ENCODE measurements around the gene CD177.
"Not testable (repeated sequence)": the region's sequence is repeated elsewhere in the genome, so short reads cannot be mapped to it uniquely, and the experiment has no call there.

Gene CD177

GRCh38 chr19:43340101-43340500 lies 13.4 kb upstream of the CD177 start:
- not testable (repeated sequence) for H3K4me3 ChIP-seq (ENCODE audit: insufficient read depth, low read length, poor library complexity, severe bottlenecking); H3K9me3 ChIP-seq (ENCODE audit: insufficient read depth, low read length); H3K9me2 ChIP-seq (replicated peaks; ENCODE audit: insufficient read depth, low read length); H2AFZ ChIP-seq (ENCODE audit: low read depth, low read length, severe bottlenecking); H3K9ac ChIP-seq (ENCODE audit: low read length); H4K20me1 ChIP-seq (ENCODE audit: low read depth, low read length); H3K36me3 ChIP-seq (ENCODE audit: low read length); H3F3A ChIP-seq (ENCODE audit: insufficient read depth); H3K79me2 ChIP-seq (ENCODE audit: insufficient read depth, low read length); H3K27me3 ChIP-seq (ENCODE audit: low read length); H3K4me2 ChIP-seq (ENCODE audit: low read depth, low read length, poor library complexity, severe bottlenecking); H3K27ac ChIP-seq (ENCODE audit: low read depth, low read length)

- not testable (repeated sequence) for H3K9me3 ChIP-seq (ENCODE audit: insufficient read depth, low read length); H3K36me3 ChIP-seq (ENCODE audit: low read length); H3K4me3 ChIP-seq (ENCODE audit: insufficient read depth, low read length, poor library complexity, severe bottlenecking); H3F3A ChIP-seq (ENCODE audit: insufficient read depth); H4K20me1 ChIP-seq (ENCODE audit: low read depth, low read length); H3K9me2 ChIP-seq (replicated peaks; ENCODE audit: insufficient read depth, low read length); H3K27ac ChIP-seq (ENCODE audit: low read depth, low read length); H3K4me2 ChIP-seq (ENCODE audit: low read depth, low read length, poor library complexity, severe bottlenecking); H3K79me2 ChIP-seq (ENCODE audit: insufficient read depth, low read length); H3K27me3 ChIP-seq (ENCODE audit: low read length); H2AFZ ChIP-seq (ENCODE audit: low read depth, low read length, severe bottlenecking); H3K9ac ChIP-seq (ENCODE audit: low read length)
These were observed 12.4 kb upstream of the CD177 start for GRCh38 chr19:43341098-43341497.

DNA sequence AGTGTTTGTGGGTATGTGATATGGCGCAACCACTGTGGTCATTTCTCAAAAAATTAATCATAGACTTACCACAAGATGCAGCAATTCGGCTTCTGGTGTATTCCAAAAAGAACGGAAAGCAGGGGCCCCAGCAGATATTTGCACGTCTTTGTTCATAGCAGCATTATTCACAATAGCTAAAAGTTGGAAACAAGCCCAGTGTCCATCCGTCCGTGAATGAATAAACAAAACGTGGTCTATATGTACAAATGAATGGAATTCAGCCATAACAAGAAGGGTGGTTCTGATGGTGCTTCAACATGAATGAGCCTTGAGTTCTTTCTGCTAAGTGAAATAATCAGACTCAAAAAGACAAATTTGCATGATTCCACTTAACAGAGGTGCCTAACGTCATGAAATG lies 11.4 kb upstream of the CD177 start:
- H3K27me3 ChIP-seq (ENCODE audit: low read length); H3K9ac ChIP-seq (ENCODE audit: low read length); H3K9me3 ChIP-seq (ENCODE audit: insufficient read depth, low read length); H4K20me1 ChIP-seq (ENCODE audit: low read depth, low read length); H3F3A ChIP-seq (ENCODE audit: insufficient read depth); H3K4me2 ChIP-seq (ENCODE audit: low read depth, low read length, poor library complexity, severe bottlenecking); H2AFZ ChIP-seq (ENCODE audit: low read depth, low read length, severe bottlenecking); H3K79me2 ChIP-seq (ENCODE audit: insufficient read depth, low read length); H3K36me3 ChIP-seq (ENCODE audit: low read length); H3K9me2 ChIP-seq (replicated peaks; ENCODE audit: insufficient read depth, low read length); H3K27ac ChIP-seq (ENCODE audit: low read depth, low read length); H3K4me3 ChIP-seq (ENCODE audit: insufficient read depth, low read length, poor library complexity, severe bottlenecking): not testable (repeated sequence)

DNA sequence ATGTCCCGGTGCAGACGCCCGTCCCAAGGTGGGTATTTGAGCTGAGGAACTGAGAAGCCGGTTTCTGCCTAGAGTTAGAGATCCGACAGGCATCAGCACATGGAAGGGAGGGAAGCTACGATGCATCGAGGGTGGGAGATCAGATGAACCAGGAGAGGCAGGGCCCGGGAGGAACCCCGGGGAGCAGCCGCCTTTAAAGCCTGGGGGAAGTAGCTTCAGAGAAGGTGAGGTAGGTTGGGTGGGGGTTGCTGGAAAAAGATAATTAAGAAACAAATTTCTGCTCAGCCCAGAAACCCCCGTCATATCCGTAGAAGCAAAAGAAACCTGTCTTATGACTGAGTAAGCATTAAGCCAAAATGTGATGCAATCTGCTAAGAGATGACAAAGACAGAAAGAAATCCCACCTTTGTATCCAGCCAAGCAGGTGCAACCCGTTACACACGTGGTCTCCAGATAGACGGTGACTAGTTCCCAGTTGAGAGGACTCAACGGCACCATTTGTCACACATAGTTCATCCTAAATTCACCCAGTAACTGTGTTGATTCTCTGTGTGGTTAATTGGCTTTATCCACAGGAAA lies 9.1 kb upstream of the CD177 start:
- H3K4me2 ChIP-seq (ENCODE audit: low read depth, low read length, poor library complexity, severe bottlenecking); H2AFZ ChIP-seq (ENCODE audit: low read depth, low read length, severe bottlenecking); H3K36me3 ChIP-seq (ENCODE audit: low read length); H3K27me3 ChIP-seq (ENCODE audit: low read length); H3K4me3 ChIP-seq (ENCODE audit: insufficient read depth, low read length, poor library complexity, severe bottlenecking); H3K9me2 ChIP-seq (replicated peaks; ENCODE audit: insufficient read depth, low read length); H3K9me3 ChIP-seq (ENCODE audit: insufficient read depth, low read length); H3K9ac ChIP-seq (ENCODE audit: low read length); H3K27ac ChIP-seq (ENCODE audit: low read depth, low read length); H3K79me2 ChIP-seq (ENCODE audit: insufficient read depth, low read length); H3F3A ChIP-seq (ENCODE audit: insufficient read depth); H4K20me1 ChIP-seq (ENCODE audit: low read depth, low read length): not testable (repeated sequence)

DNA sequence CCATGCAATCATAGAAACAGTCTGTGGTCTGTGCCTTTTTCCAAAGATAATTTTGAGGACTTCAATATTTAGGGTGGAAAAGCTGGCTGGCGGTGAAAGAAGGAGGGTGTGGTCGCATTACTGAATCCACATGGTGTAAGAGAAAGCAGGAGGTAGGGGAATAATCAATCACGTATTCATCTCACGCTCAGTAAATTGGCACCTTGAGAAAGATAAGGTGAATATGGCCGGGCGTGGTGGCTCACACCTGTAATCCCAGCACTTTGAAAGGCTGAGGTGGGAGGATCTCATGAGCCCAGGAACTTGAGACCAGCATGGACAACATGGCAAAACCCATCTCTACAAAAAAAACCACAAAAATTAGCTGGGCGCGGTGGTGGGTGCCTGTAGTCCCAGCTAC lies 3.7 kb upstream of the CD177 start:
- not testable (repeated sequence) for H3K4me3 ChIP-seq (ENCODE audit: insufficient read depth, low read length, poor library complexity, severe bottlenecking); H3K36me3 ChIP-seq (ENCODE audit: low read length); H4K20me1 ChIP-seq (ENCODE audit: low read depth, low read length); H3F3A ChIP-seq (ENCODE audit: insufficient read depth); H3K9ac ChIP-seq (ENCODE audit: low read length); H2AFZ ChIP-seq (ENCODE audit: low read depth, low read length, severe bottlenecking); H3K4me2 ChIP-seq (ENCODE audit: low read depth, low read length, poor library complexity, severe bottlenecking); H3K79me2 ChIP-seq (ENCODE audit: insufficient read depth, low read length); H3K27me3 ChIP-seq (ENCODE audit: low read length); H3K9me2 ChIP-seq (replicated peaks; ENCODE audit: insufficient read depth, low read length); H3K9me3 ChIP-seq (ENCODE audit: insufficient read depth, low read length); H3K27ac ChIP-seq (ENCODE audit: low read depth, low read length)

DNA sequence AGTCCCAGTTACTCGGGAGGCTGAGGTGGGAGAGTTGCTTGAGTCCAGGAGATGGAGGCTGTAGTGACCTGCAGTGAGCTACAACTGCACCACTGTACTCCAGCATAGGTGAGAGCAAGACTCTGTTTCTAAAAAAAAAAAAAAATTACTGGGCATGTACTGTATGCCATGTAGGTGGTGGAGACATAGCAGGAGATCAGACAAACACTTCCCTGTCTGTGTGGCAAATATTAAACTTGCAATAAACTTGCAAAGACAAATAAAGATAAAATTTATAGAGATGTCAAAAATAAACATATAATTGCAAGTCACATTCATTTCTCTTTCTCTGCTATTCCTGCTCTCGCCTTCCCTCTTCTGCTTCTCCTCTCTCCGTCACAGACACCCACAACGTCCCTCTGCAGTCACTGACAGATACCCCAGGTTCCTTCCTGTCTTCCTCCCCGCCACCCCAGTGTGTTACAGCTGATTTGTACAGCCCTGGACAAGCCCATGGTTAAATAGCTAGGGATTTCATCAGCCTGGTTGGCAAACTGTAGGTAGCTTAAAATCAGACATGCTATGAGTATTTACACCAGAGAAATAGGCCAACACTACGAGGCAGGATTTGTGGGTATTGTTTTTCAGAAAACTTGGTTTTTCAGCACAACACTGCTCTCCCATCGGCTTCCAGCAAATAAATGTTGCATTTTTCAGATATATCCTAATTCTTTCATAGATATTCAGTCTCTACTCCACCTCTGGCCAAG lies 1.3 kb upstream of the CD177 start:
- no peak for TF ChIP-seq EZH2phosphoT487 (conservative IDR thresholded peaks at IDR 0.05; ENCODE audit: low read length)
- TF ChIP-seq, protein P1, sequence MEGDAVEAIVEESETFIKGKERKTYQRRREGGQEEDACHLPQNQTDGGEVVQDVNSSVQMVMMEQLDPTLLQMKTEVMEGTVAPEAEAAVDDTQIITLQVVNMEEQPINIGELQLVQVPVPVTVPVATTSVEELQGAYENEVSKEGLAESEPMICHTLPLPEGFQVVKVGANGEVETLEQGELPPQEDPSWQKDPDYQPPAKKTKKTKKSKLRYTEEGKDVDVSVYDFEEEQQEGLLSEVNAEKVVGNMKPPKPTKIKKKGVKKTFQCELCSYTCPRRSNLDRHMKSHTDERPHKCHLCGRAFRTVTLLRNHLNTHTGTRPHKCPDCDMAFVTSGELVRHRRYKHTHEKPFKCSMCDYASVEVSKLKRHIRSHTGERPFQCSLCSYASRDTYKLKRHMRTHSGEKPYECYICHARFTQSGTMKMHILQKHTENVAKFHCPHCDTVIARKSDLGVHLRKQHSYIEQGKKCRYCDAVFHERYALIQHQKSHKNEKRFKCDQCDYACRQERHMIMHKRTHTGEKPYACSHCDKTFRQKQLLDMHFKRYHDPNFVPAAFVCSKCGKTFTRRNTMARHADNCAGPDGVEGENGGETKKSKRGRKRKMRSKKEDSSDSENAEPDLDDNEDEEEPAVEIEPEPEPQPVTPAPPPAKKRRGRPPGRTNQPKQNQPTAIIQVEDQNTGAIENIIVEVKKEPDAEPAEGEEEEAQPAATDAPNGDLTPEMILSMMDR (IDR thresholded peaks at IDR 0.05; ENCODE audit: insufficient read depth, low read length, poor library complexity, severe bottlenecking): no peak
- Histone ChIP-seq H4K20me1 (ENCODE audit: low read depth, low read length) (no peaks in the 10 kb centered on the region), H3K9me2 (replicated peaks; ENCODE audit: insufficient read depth, low read length) (no peaks in the 10 kb centered on the region), H3F3A (ENCODE audit: insufficient read depth) (no peaks in the 10 kb centered on the region), H3K27me3 (ENCODE audit: low read length) (no peaks in the 10 kb centered on the region), H3K36me3 (ENCODE audit: low read length) (no peaks in the 10 kb centered on the region), H3K79me2 (ENCODE audit: insufficient read depth, low read length) (no peaks in the 10 kb centered on the region), H2AFZ (ENCODE audit: low read depth, low read length, severe bottlenecking) (no peak overlapping the region), H3K4me2 (ENCODE audit: low read depth, low read length, poor library complexity, severe bottlenecking) (no peak overlapping the region), H3K9me3 (ENCODE audit: insufficient read depth, low read length) (no peaks in the 10 kb centered on the region), H3K9ac (ENCODE audit: low read length) (no peak overlapping the region), H3K27ac (ENCODE audit: low read depth, low read length) (no peak overlapping the region), H3K4me3 (ENCODE audit: insufficient read depth, low read length, poor library complexity, severe bottlenecking) (no peak overlapping the region)
